HEK293T (cell line): ENCODE measurements around the gene HOXA3.

Experiments
- BHLHE40 ChIP-seq: fragments of 450-650 bp; IDR thresholded peaks from 2 replicates; pipeline ENCODE4 v1.6.1; 2016; ENCODE audit warnings: mild to moderate bottlenecking, moderate library complexity, borderline replicate concordance
- FOXA1 ChIP-seq: fragments of 450-650 bp; IDR thresholded peaks from 2 replicates; pipeline ENCODE4 v1.6.1; 2016; ENCODE audit warnings: mild to moderate bottlenecking
- FOXK2 ChIP-seq: fragments of 450-650 bp; IDR thresholded peaks from 2 replicates; pipeline ENCODE4 v1.6.1; 2016; ENCODE audit warnings: mild to moderate bottlenecking
- FOXM1 ChIP-seq: fragments of 450-650 bp; IDR thresholded peaks from 2 replicates; pipeline ENCODE4 v1.6.1; 2017; ENCODE audit warnings: mild to moderate bottlenecking, borderline replicate concordance
- PKNOX1 ChIP-seq: fragments of 450-650 bp; IDR thresholded peaks from 2 replicates; pipeline ENCODE4 v1.6.1; 2016
- SUZ12 ChIP-seq: fragments of 450-650 bp; IDR thresholded peaks from 2 replicates; pipeline ENCODE4 v1.6.1; 2016; ENCODE audit warnings: mild to moderate bottlenecking
- TARDBP ChIP-seq: fragments of 450-650 bp; IDR thresholded peaks from 2 replicates; pipeline ENCODE4 v1.6.1; 2016

- TF ChIP-seq FOXK2 (no peak), SUZ12 (no peak), BHLHE40 (no peak), TARDBP (no peak), FOXM1 (no peak), FOXA1 (no peak), PKNOX1 (no peak)
Observed at GRCh38 chr7:27091105-27091504, 61.3 kb downstream of the HOXA3 start.
